PC-3 (cell line): ENCODE data around the gene GPC5. TPM values are rescaled to one million over a fixed set of nuclear protein-coding genes. Genes with fewer than 3 reads are reported as not detected.

ENCODE experiments used
- ATAC-seq: fragments of 200-7000 bp; cut with Tn5 transposase; 2 replicates; pipeline ENCODE4 v1.9.1; 2020; ENCODE audit warnings: mild to moderate bottlenecking, moderate library complexity
- BruUV-seq: library from RNA; stranded (reverse); fragments of 400-500 nt; replicated peaks from 2 replicates; lab custom pipeline; 2021; lab: Mats Ljungman, UMichigan
- CTCF ChIA-PET: fragments of 300-600 bp; sonication (Branson Sonifier 250); formaldehyde crosslinking; loops from one replicate; lab custom pipeline; 2022; ENCODE audit warnings: antibody characterized with exemption; lab: Charles Lee
- POLR2A ChIA-PET: fragments of 300-600 bp; sonication (Branson Sonifier 250); formaldehyde crosslinking; loops from one replicate; lab custom pipeline; 2022; ENCODE audit warnings: antibody characterized with exemption; ENCODE audit not compliant: unreplicated experiment; lab: Charles Lee
- DNase-seq: peaks from one replicate; pipeline ENCODE4 v3.0.0-alpha.2; 2015
- H2AFZ ChIP-seq: fragments of 300-600 bp; sonication (generic); 2 replicates; pipeline ENCODE4 v1.6.0; 2016; ENCODE audit warnings: antibody characterized with exemption, low read length
- H3F3A ChIP-seq: fragments of 300-600 bp; sonication (generic); one replicate; pipeline ENCODE4 v1.6.0; 2017; ENCODE audit warnings: antibody characterized with exemption, low read length, control low read depth, mild to moderate bottlenecking; ENCODE audit not compliant: unreplicated experiment
- H3K27ac ChIP-seq: fragments of 300-600 bp; sonication (generic); 2 replicates; pipeline ENCODE4 v1.5.1; 2016; ENCODE audit warnings: mild to moderate bottlenecking, low read length
- H3K27me3 ChIP-seq: fragments of 300-600 bp; sonication (generic); 2 replicates; pipeline ENCODE4 v1.6.1; 2016; ENCODE audit warnings: low read length, mixed read lengths
- H3K36me3 ChIP-seq: fragments of 300-600 bp; sonication (generic); 2 replicates; pipeline ENCODE4 v1.6.1; 2016; ENCODE audit warnings: low read depth, mixed run types, low read length, mixed read lengths
- H3K4me1 ChIP-seq: fragments of 300-600 bp; sonication (generic); 2 replicates; pipeline ENCODE4 v1.5.1; 2016; ENCODE audit warnings: low read length; ENCODE audit not compliant: insufficient read depth
- H3K4me2 ChIP-seq: fragments of 300-600 bp; sonication (generic); 2 replicates; pipeline ENCODE4 v1.6.0; 2016; ENCODE audit warnings: low read length
- H3K4me3 ChIP-seq: fragments of 300-600 bp; sonication (generic); 2 replicates; pipeline ENCODE4 v1.5.1; 2016; ENCODE audit warnings: mild to moderate bottlenecking, low read length, mixed read lengths
- H3K79me2 ChIP-seq: fragments of 300-600 bp; sonication (generic); 2 replicates; pipeline ENCODE4 v1.6.1; 2017; ENCODE audit warnings: low read length, mixed read lengths
- H3K9ac ChIP-seq: fragments of 300-600 bp; sonication (generic); 2 replicates; pipeline ENCODE4 v1.6.0; 2016; ENCODE audit warnings: mild to moderate bottlenecking, low read length
- H3K9me2 ChIP-seq: fragments of 300-600 bp; sonication (generic); replicated peaks from 2 replicates; pipeline ENCODE4 v1.6.1; 2016; ENCODE audit warnings: mixed run types, low read length, mixed read lengths
- H3K9me3 ChIP-seq: fragments of 300-600 bp; sonication (generic); 2 replicates; pipeline ENCODE4 v1.6.1; 2016; ENCODE audit warnings: low read length, mixed read lengths
- H4K20me1 ChIP-seq: fragments of 300-600 bp; sonication (generic); 2 replicates; pipeline ENCODE4 v1.6.1; 2016; ENCODE audit warnings: low read length, mixed read lengths
- CTCF ChIP-seq: fragments of 300-600 bp; sonication (generic); conservative IDR thresholded peaks from 2 replicates; pipeline ENCODE4 v1.5.1; 2017; ENCODE audit warnings: antibody characterized with exemption, low read depth, mild to moderate bottlenecking, low read length
- EZH2 ChIP-seq: fragments of 300-600 bp; sonication (generic); IDR thresholded peaks from one replicate; pipeline ENCODE4 v1.6.1; 2017; ENCODE audit warnings: antibody characterized with exemption, mild to moderate bottlenecking, low read length; ENCODE audit not compliant: unreplicated experiment
- EZH2phosphoT487 ChIP-seq: fragments of 300-600 bp; sonication (generic); IDR thresholded peaks from 2 replicates; pipeline ENCODE4 v1.6.1; 2018; ENCODE audit warnings: mild to moderate bottlenecking, antibody characterized with exemption, low read length, borderline replicate concordance
- intact Hi-C: fragments of 100-400 bp; cut with micrococcal nuclease; formaldehyde crosslinking; loops from 2 replicates; pipeline ENCODE4 v1.9.0; 2023
- total RNA-seq: library from RNA; depleted of rRNA; stranded (reverse); fragments of >200 nt; gene quantifications from 2 replicates; pipeline ENCODE4 v1.2.3, GENCODE V29; 2014

Gene GPC5
- total RNA-seq, 1 experiment from 2014 or later, result not detected

GRCh38 chr13:92164822-92165221, 766.4 kb downstream of the GPC5 start:
- Histone ChIP-seq H4K20me1 (no peaks in the 10 kb centered on the region), H3K9me2 (no peaks in the 10 kb centered on the region), H3K4me3 (no peak overlapping the region), H3K4me1 (no peaks in the 10 kb centered on the region), H3K27me3 (no peaks in the 10 kb centered on the region), H3K27ac (no peak overlapping the region), H3K4me2 (no peak overlapping the region), H3K9ac (no peak overlapping the region), H2AFZ (no peak overlapping the region), H3K36me3 (no peaks in the 10 kb centered on the region), H3K9me3 (no peaks in the 10 kb centered on the region), H3K79me2 (no peaks in the 10 kb centered on the region), H3F3A (no peaks in the 10 kb centered on the region)
- TF ChIP-seq EZH2 (no peak), CTCF (no peak), EZH2phosphoT487 (no peak)
- intact Hi-C loops, result no loop called here
- ChIA-PET POLR2A (no interaction called here), CTCF (no interaction called here)
- BruUV-seq, result no TSS peak
- DNase-seq, result no peak
- ATAC-seq, result no peak

- H4K20me1 ChIP-seq, result no peaks in the 10 kb centered on the region
- no TSS peak for BruUV-seq
- no peaks in the 10 kb centered on the region for H3K36me3 ChIP-seq
- no peaks in the 10 kb centered on the region for H3K9me2 ChIP-seq
- CTCF ChIA-PET, result no interaction called here
- no peak overlapping the region for H2AFZ ChIP-seq
- no peak overlapping the region for H3K9ac ChIP-seq
- intact Hi-C loops, result no loop called here
- H3K79me2 ChIP-seq, result no peaks in the 10 kb centered on the region
- H3F3A ChIP-seq, result no peaks in the 10 kb centered on the region
- no peak overlapping the region for H3K4me2 ChIP-seq
- H3K27ac ChIP-seq, result no peak overlapping the region
- no peak for ATAC-seq
- no peak overlapping the region for H3K4me3 ChIP-seq
- no peaks in the 10 kb centered on the region for H3K9me3 ChIP-seq
- TF ChIP-seq CTCF (no peak), EZH2phosphoT487 (no peak), EZH2 (no peak)
- no peaks in the 10 kb centered on the region for H3K4me1 ChIP-seq
- POLR2A ChIA-PET, result no interaction called here
- DNase-seq, result no peak
- no peaks in the 10 kb centered on the region for H3K27me3 ChIP-seq
Observed at GRCh38 chr13:92172191-92172590, 773.8 kb downstream of the GPC5 start.

GRCh38 chr13:92173254-92173653, 774.8 kb downstream of the GPC5 start:
- H3K4me2 ChIP-seq, result no peak overlapping the region
- H3K27ac ChIP-seq, result no peak overlapping the region
- no TSS peak for BruUV-seq
- no peak overlapping the region for H3K4me3 ChIP-seq
- DNase-seq (no peak), ATAC-seq (no peak)
- no peaks in the 10 kb centered on the region for H3K79me2 ChIP-seq
- no peaks in the 10 kb centered on the region for H4K20me1 ChIP-seq
- H3K9ac ChIP-seq, result no peak overlapping the region
- H3F3A ChIP-seq, result no peaks in the 10 kb centered on the region
- no peak for TF ChIP-seq CTCF
- no peak for TF ChIP-seq EZH2
- TF ChIP-seq EZH2phosphoT487, result no peak
- H3K9me3 ChIP-seq, result no peaks in the 10 kb centered on the region
- CTCF ChIA-PET, result no interaction called here
- intact Hi-C loops, result no loop called here
- no peaks in the 10 kb centered on the region for H3K4me1 ChIP-seq
- H3K27me3 ChIP-seq, result no peaks in the 10 kb centered on the region
- POLR2A ChIA-PET, result no interaction called here
- no peaks in the 10 kb centered on the region for H3K9me2 ChIP-seq
- no peaks in the 10 kb centered on the region for H3K36me3 ChIP-seq
- no peak overlapping the region for H2AFZ ChIP-seq
